Vagina (tissue), 2 donors: ENCODE data around the gene MYCBPAP.

ENCODE experiments used
- CTCF ChIP-seq, 3 experiments: fragments of 450-650 bp in 2 of 3; fragments of 200-600 bp in 1 of 3; sonication (generic) in 1 of 3; IDR thresholded peaks; one replicate each; pipeline ENCODE4 v1.5.1; 2017 to 2019; ENCODE audit warnings: antibody characterized with exemption in 3 of 3, mild to moderate bottlenecking in 2 of 3, moderate library complexity in 2 of 3
- POLR2A ChIP-seq, 2 donors: fragments of 450-650 bp; IDR thresholded peaks; one replicate each; pipeline ENCODE4 v1.6.1; 2017; ENCODE audit warnings: antibody characterized with exemption in 2 of 2, mild to moderate bottlenecking in 2 of 2, moderate library complexity in 2 of 2

DNA sequence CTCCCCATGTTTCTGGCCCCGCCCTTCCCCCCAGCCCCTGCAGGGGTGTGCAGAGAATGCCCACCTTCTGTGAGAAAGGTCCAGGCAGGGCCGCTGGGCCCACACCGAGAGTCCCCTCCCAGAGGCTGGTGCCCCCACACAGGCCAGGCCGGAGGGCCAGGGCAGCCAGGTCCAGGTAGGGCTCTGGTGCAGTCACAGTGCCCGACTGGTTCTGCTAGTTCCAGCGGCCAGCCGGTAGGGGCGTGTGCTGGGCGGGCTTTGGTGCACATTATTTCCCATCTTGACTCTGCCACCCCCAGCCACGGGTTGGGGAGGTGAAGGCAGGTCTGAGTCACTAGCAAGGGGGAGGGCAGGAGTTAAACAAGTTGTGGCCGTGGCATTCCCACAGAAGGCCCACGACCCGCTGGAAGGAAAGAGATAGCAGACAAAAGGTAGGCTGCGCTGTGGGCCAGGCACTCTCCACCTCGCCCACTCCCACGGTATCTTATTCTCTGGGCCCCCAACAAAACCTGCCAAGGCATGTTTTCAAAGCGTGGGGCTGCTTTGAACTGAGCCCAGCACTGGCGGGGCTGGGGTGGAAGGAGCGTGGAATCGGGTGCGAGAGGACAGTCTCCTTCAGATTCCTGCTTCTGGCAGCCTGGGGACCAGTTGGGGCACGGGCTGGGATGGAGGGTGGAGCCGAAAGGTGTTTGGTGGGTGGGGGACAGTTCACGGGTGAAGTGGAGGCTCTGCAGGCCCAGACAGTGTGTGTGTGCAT lies 26.2 kb downstream of the MYCBPAP start:
- TF ChIP-seq CTCF (IDR thresholded peaks at IDR 0.05) (no peak), POLR2A (IDR thresholded peaks at IDR 0.05) (no peak)
